ENCODE measurements around the gene FGD5.

The FGD5 gene

GRCh38 chr3:14921034-14921616 is 102.4 kb downstream of the FGD5 start:
- H3K4me3 ChIP-seq (ENCODE audit: low read length): no peak overlapping the region
- no peak overlapping the region for H3K9ac ChIP-seq (ENCODE audit: low read length)
- H3K36me3 ChIP-seq (ENCODE audit: control insufficient read depth, low read depth, low read length): no peaks in the 10 kb centered on the region
- no peaks in the 10 kb centered on the region for H3K4me1 ChIP-seq (ENCODE audit: control insufficient read depth, low read depth, low read length)
- no peaks in the 10 kb centered on the region for H3K27me3 ChIP-seq (ENCODE audit: control insufficient read depth, insufficient read depth, low read length)
- no peak overlapping the region for H3K27ac ChIP-seq (ENCODE audit: low read length)
- no peaks in the 10 kb centered on the region for H3K9me3 ChIP-seq (ENCODE audit: control insufficient read depth, low read depth, low read length)

DNA sequence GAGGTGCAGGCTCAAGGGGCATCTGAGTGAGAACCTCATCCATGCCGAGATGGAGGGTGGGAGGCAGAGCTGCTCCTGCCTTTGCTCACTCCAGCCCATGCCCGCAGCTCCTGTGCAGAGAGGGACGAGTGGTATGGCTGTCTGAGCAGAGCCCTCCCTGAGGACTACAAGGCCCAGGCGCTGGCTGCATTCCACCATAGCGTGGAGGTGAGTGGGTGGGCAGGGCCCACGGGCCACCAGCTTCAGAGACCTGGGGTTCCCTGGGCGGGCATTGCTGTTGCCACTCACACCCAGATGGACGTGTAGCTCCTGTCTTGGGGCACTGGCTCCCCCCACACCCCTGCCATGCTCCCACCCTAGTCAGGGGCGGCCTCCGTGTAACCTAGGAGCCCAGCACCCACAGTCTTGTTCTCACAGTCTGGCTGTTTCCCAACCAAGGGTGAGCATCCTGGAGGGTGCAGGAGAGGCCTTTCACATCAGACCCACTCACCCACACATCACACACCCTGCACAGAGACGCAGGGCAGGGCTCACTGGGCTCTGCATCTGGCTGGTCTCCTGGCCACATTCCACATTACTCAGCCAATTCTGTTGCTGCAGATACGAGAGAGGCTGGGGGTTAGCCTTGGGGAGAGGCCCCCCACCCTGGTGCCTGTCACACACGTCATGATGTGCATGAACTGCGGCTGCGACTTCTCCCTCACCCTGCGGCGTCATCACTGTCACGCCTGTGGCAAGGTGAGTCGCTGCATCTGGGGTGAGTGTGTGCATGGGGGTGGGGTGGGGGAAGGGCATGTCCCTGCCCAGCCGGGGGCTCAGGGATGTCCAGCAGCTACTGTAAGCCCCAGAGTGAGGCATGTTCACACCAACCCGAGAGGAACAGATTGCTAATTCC is 103.3 kb downstream of the FGD5 start:
- Histone ChIP-seq H3K4me1 (ENCODE audit: control insufficient read depth, low read depth, low read length) (no peaks in the 10 kb centered on the region), H3K9me3 (ENCODE audit: control insufficient read depth, low read depth, low read length) (no peaks in the 10 kb centered on the region), H3K4me3 (ENCODE audit: low read length) (no peak overlapping the region), H3K27ac (ENCODE audit: low read length) (no peak overlapping the region), H3K36me3 (ENCODE audit: control insufficient read depth, low read depth, low read length) (no peaks in the 10 kb centered on the region), H3K9ac (ENCODE audit: low read length) (no peak overlapping the region), H3K27me3 (ENCODE audit: control insufficient read depth, insufficient read depth, low read length) (no peaks in the 10 kb centered on the region)

DNA sequence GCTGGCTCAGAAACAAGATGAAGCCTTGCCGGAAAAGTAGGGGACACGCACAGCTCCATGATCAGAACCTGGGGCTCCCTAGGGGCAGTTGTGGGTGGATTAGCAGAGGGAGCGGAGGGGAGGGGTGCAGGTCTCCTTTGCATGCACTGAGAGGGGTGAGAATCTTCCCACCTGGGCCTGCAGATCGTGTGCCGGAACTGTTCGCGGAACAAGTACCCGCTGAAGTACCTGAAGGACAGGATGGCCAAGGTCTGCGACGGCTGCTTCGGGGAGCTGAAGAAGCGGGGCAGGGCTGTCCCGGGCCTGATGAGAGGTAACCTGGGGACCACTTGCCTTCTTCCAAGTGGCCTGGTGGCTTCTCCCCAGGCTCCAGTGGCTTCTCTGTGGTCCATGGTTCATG is 104.1 kb downstream of the FGD5 start:
- H3K27me3 ChIP-seq (ENCODE audit: control insufficient read depth, insufficient read depth, low read length): no peaks in the 10 kb centered on the region
- no peaks in the 10 kb centered on the region for H3K9me3 ChIP-seq (ENCODE audit: control insufficient read depth, low read depth, low read length)

DNA sequence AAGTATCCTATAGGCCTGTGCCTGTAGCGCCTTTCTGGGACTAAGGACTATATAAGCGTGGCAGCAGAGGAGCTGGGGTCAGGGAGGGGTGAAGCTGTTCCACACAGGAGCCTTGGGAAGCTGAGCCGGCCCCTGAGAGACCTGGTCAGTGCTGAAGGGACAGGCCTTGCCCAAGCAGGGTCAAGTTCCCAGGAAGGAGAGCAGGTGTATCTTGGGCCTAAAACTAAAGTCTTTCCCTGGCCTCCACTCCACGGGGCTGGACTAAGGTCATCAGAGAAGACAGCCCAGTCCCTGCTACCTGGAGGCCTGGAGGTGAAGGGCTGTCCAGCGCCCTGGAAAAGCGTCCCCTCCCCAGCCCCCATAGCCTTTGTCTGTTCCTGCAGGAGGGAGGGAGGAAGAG is 104.7 kb downstream of the FGD5 start:
- Histone ChIP-seq H3K27ac (ENCODE audit: low read length) (no peak overlapping the region), H3K9me3 (ENCODE audit: control insufficient read depth, low read depth, low read length) (no peaks in the 10 kb centered on the region), H3K27me3 (ENCODE audit: control insufficient read depth, insufficient read depth, low read length) (no peaks in the 10 kb centered on the region), H3K9ac (ENCODE audit: low read length) (no peak overlapping the region), H3K4me3 (ENCODE audit: low read length) (no peak overlapping the region), H3K4me1 (ENCODE audit: control insufficient read depth, low read depth, low read length) (no peaks in the 10 kb centered on the region), H3K36me3 (ENCODE audit: control insufficient read depth, low read depth, low read length) (no peaks in the 10 kb centered on the region)

More for the DNA sequence above, 104.1 kb downstream of the FGD5 start:
- Histone ChIP-seq H3K27ac (ENCODE audit: low read length) (no peak overlapping the region), H3K4me3 (ENCODE audit: low read length) (no peak overlapping the region), H3K36me3 (ENCODE audit: control insufficient read depth, low read depth, low read length) (no peaks in the 10 kb centered on the region), H3K4me1 (ENCODE audit: control insufficient read depth, low read depth, low read length) (no peaks in the 10 kb centered on the region), H3K9ac (ENCODE audit: low read length) (no peak overlapping the region)

DNA sequence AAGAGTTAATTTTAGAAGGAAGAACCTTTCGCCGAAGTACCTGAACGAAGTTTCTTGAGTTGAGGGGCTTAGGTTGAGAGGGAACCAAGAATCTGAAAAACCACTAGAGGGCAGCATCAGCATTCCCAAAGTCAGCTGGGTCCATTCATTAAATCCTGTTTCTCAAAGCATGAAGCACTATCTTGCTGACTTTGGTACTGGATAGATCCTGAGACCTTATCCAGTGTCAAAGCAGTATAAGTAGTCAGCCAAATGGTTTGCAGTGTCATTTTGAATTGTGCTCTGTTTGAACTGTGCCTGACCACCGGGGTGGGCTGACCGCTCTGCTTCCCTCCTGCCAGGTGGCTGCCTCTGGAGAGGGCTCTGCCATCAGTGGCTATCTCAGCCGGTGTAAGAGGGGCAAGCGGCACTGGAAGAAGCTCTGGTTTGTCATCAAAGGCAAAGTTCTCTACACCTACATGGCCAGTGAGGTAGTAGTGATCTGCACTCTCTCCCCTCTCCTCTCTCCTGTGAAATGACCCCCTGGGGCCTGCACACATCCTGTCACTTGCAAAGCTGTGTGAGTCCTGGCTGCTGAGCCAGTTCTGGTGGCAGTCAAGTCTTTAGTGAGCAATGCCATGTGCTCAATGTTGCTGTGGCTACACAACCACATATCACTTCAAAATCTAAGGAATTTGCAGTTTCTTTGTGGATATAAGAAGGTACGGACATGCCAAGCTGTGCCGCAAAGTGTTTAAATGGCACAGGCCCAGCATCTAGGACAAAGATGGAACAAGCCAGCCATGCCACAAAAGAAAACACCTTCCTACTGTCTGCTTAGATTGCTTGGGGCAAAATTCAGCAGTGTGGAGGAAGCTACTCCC is 107.2 kb downstream of the FGD5 start:
- Histone ChIP-seq H3K9ac (ENCODE audit: low read length) (no peak overlapping the region), H3K36me3 (ENCODE audit: control insufficient read depth, low read depth, low read length) (no peaks in the 10 kb centered on the region), H3K27ac (ENCODE audit: low read length) (no peak overlapping the region), H3K27me3 (ENCODE audit: control insufficient read depth, insufficient read depth, low read length) (no peaks in the 10 kb centered on the region), H3K4me3 (ENCODE audit: low read length) (no peak overlapping the region), H3K9me3 (ENCODE audit: control insufficient read depth, low read depth, low read length) (no peaks in the 10 kb centered on the region), H3K4me1 (ENCODE audit: control insufficient read depth, low read depth, low read length) (no peaks in the 10 kb centered on the region)

- Histone ChIP-seq H3K4me3 (ENCODE audit: low read length) (no peak overlapping the region), H3K4me1 (ENCODE audit: control insufficient read depth, low read depth, low read length) (no peaks in the 10 kb centered on the region), H3K27ac (ENCODE audit: low read length) (no peak overlapping the region), H3K36me3 (ENCODE audit: control insufficient read depth, low read depth, low read length) (no peaks in the 10 kb centered on the region), H3K9me3 (ENCODE audit: control insufficient read depth, low read depth, low read length) (no peaks in the 10 kb centered on the region), H3K9ac (ENCODE audit: low read length) (no peak overlapping the region), H3K27me3 (ENCODE audit: control insufficient read depth, insufficient read depth, low read length) (no peaks in the 10 kb centered on the region)
These were observed 107.8 kb downstream of the FGD5 start for GRCh38 chr3:14926592-14926991.

GRCh38 chr3:14927308-14927707 is 108.5 kb downstream of the FGD5 start:
- no peaks in the 10 kb centered on the region for H3K9me3 ChIP-seq (ENCODE audit: control insufficient read depth, low read depth, low read length)

GRCh38 chr3:14929310-14930074 is 110.7 kb downstream of the FGD5 start:
- H3K27ac ChIP-seq (ENCODE audit: low read length): no peak overlapping the region
- H3K4me1 ChIP-seq (ENCODE audit: control insufficient read depth, low read depth, low read length): no peaks in the 10 kb centered on the region
- no peaks in the 10 kb centered on the region for H3K9me3 ChIP-seq (ENCODE audit: control insufficient read depth, low read depth, low read length)
- no peak overlapping the region for H3K9ac ChIP-seq (ENCODE audit: low read length)
- H3K36me3 ChIP-seq (ENCODE audit: control insufficient read depth, low read depth, low read length): no peaks in the 10 kb centered on the region
- H3K4me3 ChIP-seq (ENCODE audit: low read length): no peak overlapping the region
- H3K27me3 ChIP-seq (ENCODE audit: control insufficient read depth, insufficient read depth, low read length): no peaks in the 10 kb centered on the region

More at GRCh38 chr3:14927308-14927707, 108.5 kb downstream of the FGD5 start:
- Histone ChIP-seq H3K4me1 (ENCODE audit: control insufficient read depth, low read depth, low read length) (no peaks in the 10 kb centered on the region), H3K27me3 (ENCODE audit: control insufficient read depth, insufficient read depth, low read length) (no peaks in the 10 kb centered on the region), H3K4me3 (ENCODE audit: low read length) (no peak overlapping the region), H3K9ac (ENCODE audit: low read length) (no peak overlapping the region), H3K36me3 (ENCODE audit: control insufficient read depth, low read depth, low read length) (no peaks in the 10 kb centered on the region), H3K27ac (ENCODE audit: low read length) (no peak overlapping the region)

DNA sequence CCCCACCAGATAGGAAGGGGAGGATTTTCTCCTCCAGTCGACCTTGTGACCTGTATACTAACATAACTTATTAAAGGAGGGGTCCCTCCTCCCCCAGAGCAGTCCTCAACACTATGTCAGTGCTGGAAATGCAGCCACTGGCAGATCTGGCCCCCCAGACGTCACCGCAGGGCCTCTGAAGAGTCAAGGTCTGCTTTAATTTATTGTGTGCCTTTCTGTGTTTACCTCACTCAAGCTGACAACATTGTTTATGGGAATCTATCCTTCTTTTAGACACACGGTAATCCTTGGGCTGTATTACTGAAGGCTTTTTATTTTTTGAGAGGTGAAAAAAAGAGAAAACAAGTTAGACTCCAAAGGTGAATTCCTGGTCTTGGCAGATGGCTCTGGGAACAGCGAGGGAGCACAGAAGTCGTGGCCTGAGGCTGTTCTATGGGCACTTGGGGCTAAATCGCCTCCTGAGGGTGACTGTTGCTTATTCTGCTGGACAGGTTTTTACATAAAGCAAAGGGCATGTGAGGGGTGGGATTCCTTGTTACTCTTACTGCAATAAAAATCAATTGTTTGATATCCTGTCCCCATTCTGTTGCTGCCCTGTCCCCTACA is 115.2 kb downstream of the FGD5 start:
- Histone ChIP-seq H3K4me3 (ENCODE audit: low read length) (no peak overlapping the region), H3K4me1 (ENCODE audit: control insufficient read depth, low read depth, low read length) (no peaks in the 10 kb centered on the region), H3K27me3 (ENCODE audit: control insufficient read depth, insufficient read depth, low read length) (no peaks in the 10 kb centered on the region), H3K36me3 (ENCODE audit: control insufficient read depth, low read depth, low read length) (no peaks in the 10 kb centered on the region), H3K9ac (ENCODE audit: low read length) (no peak overlapping the region), H3K9me3 (ENCODE audit: control insufficient read depth, low read depth, low read length) (no peaks in the 10 kb centered on the region), H3K27ac (ENCODE audit: low read length) (no peak overlapping the region)

DNA sequence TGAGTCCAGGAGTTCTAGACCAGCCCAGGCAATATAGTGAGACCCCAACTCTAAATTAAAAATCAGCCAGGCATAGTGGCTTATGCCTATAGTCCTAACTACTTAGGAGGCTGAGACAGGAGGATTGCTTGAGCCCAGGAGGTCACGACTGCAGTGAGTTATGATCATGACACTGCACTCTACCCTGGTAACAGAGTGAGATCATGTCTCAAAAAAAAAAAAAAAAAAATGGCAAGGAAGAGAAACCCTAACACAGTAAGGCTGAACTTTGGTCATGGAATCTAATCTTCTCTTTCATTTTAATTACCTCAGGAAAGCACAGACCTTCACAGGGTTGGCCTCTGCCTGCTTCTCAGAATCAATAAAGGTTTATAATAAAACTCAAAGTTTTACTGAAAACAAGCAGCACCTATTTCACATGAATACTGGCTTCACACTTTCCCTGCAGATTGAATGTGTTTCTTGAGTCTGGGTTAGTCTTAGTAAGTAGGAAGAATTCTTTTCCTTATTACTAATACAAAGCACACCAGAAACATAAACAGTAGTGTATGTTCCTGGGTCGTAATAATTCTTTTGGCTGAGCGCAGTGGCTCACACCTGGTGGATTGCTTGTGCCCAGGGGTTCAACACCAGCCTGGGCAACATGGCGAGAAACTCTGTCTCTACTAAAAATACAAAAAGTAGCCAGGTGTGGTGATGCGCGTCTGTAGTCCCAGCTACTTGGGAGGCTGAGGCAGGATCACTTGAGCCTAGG is 117.0 kb downstream of the FGD5 start:
- H3K4me3 ChIP-seq (ENCODE audit: low read length): no peak overlapping the region
- H3K9ac ChIP-seq (ENCODE audit: low read length): no peak overlapping the region
- H3K27ac ChIP-seq (ENCODE audit: low read length): no peak overlapping the region
- H3K27me3 ChIP-seq (ENCODE audit: control insufficient read depth, insufficient read depth, low read length): no peaks in the 10 kb centered on the region
- H3K9me3 ChIP-seq (ENCODE audit: control insufficient read depth, low read depth, low read length): no peaks in the 10 kb centered on the region
- no peaks in the 10 kb centered on the region for H3K36me3 ChIP-seq (ENCODE audit: control insufficient read depth, low read depth, low read length)
- H3K4me1 ChIP-seq (ENCODE audit: control insufficient read depth, low read depth, low read length): no peaks in the 10 kb centered on the region

Measured in iPS-18a (cell line).